Stimulated activated CD4-positive, alpha-beta T cell treated with anti-CD3 and anti-CD28 coated beads, Interleukin-12 subunit alpha, Interleukin-12 subunit beta, amount 100 ng/mL, for 4 hours (primary cell): ENCODE results near the gene TPP2.

Experiments used
- DNase-seq: peaks from one replicate; pipeline ENCODE4 v3.0.0-alpha.2; 2020

TPP2 gene

DNA sequence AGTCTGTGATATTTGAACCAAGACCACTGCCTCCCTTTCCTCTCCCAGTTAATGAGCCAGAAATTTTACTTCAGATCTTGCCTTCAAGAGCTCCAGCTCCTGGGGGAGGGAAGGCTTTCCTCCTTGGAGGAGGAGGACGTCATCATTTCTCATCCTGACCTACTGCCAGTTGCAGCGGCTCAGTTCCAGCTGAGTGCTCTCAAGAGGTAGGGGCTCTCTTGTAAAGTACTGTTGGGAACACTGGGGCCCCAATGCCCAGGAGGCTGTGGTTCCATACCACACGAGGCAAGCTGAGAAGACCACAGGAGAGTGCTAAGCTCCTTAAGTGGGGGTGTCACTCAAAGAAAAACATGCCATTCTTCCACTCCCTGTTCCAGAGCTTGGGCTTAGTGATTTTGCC, 61.9 kb downstream of the TPP2 start:
- no peak for DNase-seq

DNA sequence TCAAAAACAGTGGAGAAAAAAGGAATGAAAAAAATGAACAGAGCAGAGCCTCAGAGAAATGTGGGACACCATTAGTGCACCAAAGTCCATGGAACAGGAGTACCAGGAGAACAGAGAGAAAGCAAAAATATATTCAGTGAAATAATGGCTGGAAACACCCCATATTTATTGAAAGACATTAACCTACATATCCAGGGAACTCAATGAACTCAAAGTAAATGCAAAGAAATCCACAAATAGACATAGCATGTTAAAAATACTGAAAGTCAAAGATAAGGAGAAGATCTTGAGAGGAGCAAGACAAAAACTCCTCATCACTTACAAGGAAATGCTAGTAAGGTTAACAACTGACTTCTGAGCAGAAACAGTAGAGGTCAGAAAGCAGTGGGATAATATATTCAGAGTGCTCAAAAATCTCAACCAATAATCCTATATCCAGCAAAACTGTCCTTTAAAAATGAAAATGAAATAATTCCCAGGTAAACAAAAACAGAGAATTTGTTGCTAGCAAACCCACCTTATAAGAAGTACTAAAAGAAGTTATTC, 62.5 kb downstream of the TPP2 start:
- DNase-seq, result no peak

DNA sequence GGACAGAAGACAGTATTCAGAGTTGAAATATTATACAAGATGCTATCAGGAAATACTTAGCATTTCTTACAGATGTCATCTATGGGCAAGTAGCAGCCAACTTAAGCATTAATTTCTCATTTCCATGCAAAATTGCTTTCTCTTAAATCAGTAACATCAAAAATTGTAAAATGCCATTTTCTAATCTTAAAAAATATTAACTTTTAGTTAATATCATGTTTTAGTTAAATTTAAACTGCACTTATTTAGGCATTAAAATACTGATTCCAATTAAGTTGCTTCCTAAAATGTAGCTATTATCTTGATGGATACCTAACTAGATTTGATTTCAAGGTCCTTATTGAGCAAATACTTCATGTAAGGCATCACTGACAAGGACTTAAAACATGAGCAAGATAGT, 70.2 kb downstream of the TPP2 start:
- DNase-seq, result no peak

DNA sequence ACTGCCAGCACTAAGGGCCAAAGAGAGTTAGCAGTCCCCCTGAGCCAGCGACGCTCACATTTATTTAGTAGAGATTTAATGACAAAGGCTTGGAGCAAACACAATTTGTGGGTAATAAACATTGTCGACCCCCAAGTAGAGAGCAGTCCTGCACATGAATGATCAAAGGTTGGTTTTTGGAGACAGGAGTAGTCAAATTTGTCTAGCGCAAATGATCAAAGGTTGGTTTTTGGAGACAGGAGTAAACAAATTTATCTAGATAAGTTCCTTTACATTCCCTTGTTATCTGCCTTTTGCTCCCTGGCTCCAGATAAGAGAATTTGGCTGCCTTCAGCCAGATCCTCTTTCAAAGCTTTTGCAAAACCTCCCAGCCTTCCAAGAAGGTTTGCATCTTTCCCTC, 71.1 kb downstream of the TPP2 start:
- DNase-seq, result no peak

DNA sequence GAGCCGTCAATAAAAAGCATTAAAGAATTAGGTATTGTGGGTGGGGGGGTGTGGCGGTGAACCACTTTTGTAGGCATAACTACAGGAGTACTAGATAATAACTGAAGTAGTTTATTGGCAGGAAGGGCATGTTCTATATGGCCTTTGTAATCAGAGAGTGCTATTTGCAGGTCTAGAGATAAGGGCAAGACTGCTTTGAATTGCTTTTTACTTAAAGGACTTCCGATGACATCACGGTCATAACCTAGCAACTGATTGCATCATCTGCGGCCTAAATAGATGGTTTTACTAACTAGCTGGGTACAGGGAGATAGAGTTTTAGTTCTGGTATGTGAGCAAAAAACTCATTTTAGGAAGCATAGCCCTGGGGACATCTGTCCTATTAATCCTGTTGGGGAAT, 73.3 kb downstream of the TPP2 start:
- no peak for DNase-seq

DNA sequence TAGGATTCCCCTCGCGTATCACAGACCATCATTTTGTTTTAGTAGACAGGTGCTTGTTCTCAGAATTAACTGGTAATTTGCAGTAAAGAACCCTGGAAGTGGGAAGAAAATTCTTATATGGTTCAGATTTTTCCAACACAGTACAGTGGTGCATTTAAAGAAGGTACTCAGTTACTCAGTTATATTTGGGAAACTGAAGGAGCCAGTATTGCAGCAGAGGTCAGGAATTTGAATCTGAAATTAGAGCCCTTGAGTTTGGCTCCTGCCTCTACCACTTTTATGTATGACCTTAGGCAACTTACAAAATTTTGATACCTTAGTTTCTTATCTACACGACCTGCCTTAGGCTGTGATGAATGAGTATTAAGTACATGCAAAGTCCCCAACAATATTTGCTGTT, 78.3 kb downstream of the TPP2 start:
- no peak for DNase-seq

DNA sequence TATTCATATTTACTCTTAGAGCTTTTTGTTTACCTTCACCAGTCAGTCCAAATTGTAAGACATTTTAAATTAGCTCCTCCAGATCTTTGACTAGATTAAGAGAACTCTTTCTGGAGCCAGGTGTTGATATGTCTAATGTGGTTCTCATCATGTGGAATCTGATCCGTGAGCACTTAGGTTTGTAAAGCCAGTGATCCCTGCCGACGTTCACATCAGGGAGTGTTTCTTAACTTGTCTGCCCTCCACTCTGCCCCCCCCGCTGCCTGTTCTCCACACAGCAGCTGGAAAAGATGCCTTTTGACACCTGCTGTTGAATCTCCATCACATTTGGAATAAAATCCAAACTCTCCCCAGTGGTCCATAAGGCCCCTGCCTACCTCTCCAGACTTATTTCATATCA, 80.3 kb downstream of the TPP2 start:
- no peak for DNase-seq

DNA sequence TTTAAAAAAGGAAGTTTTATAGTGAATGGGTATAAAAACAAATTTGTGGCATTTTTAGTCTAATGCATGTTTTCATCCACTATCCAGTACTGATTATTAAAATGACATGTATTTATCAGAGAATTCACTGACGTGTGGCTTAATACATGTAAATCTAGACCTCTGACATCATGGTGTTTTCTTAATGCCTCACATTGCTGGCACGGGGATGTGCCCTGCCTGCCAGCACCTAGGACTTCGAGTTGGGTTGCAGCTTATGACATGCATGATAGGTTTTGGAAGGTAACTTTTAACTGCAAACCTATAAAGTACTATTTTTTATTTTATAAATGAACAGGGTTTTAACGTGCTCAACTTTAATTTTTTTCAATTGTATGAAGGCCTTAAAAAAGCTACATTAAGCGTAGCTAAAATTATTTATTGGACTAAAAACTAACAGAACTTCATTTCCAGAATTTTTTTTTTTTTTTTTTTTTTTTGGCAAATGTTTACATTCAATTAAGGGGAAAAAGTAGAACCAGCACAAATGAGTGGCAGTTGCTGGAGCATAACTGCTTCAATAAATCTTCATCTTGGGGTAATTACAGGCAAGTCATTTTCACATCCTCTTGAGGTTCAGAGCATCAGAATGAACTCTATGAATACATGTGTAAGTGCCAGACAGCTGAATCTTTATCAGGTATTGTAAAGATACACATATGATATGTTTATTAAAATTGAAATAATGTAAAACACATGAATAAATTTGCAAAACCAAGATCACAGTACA, 81.7 kb downstream of the TPP2 start:
- DNase-seq, result no peak

DNA sequence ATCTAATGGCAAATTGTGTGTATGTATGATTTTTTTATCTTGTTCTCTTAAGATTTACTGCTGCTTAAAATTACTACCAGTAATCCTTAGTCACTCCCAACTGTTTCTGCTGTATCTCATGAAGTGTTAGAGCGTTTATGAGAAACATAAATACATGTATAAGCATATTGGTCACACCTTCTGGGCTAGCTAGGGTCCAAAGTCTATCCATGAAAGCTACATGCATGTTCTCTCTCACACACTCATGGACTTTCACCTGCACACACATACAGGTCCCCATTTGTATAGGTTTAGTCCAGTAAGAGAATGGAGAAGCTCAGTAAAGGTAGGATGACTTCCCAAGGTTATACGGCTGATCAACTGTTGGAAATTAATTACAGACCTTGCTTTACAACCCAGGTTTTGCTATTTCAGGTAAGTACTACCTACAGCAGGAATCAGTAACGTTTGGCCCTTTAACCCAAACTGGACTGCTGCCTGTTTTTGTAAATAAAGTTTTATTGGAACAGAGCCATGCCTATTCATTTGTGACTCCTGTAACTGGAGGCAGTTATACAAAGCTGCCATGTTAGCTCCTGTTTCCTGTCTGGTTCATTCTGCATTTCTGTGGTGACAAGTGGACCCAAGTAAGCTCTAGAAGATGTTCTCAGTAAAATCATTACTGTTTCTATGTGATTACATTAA, 82.8 kb downstream of the TPP2 start:
- no peak for DNase-seq

DNA sequence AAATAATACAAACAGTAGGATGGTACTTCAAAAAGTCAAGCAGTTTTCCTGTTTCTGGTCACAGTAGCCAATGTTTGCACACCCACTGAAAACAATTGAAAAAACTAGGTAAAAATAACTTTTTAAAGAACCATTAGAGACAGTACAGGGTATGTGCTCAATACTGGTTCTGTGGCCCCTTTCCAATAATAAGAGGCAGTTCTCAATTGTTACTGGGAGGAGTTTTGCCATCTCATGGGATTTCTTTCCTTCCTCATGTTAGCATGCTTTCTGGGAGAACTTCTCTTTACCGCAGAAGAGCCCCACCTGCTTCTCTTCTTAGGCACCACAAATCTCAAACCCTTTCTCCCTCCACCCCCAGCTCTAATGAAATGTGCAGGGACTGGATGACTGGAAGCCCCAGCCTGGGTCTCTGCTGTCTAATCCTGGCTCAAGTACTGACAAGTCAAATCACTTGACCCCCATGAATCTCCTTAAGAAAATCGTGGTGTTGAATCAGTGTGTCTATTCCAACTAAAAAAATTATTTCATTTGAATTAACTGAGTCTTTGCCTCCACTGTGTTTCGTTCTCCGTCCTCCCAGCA, 83.4 kb downstream of the TPP2 start:
- DNase-seq, result no peak

DNA sequence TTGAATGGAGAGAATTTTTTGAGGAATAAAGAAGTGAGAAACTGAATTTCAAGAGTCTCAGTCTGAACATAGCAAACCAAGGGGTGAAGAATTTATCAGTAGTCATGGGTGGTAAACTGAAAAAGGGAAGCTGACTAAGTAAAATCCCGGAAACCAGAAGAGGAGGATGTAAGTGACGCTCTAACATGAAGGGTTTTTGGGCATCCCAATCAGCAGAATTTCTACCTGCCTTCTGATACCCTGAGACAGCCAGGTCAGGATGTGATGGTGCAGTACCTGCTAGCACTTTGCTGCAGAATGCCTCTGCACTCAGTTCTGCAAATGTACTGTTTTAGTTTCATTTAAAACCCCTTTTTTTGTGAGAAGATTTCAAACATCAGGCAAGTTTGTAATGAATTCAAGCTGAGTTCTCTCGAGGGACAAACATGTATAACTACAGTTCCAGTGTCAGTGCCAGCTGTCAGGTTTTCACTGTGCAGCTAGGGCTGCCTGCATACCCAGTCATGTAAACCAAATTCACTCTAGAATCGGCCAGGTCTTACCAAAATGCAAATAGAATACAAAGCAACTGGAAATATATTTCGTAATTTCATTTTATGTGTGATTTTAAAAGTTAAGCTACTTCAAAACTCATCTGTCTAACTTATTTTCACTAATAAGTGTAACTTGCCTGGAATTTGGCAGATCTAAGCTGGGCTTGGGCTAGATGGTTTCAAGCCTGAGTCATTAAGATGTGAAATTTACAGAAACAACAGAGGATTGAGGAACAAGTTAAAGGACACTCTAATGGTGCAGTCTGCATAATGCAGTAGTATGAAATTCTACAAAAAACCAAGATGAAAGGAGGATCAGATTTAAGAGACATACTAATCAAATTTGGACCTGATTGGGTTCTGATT, 84.3 kb downstream of the TPP2 start:
- no peak for DNase-seq

DNA sequence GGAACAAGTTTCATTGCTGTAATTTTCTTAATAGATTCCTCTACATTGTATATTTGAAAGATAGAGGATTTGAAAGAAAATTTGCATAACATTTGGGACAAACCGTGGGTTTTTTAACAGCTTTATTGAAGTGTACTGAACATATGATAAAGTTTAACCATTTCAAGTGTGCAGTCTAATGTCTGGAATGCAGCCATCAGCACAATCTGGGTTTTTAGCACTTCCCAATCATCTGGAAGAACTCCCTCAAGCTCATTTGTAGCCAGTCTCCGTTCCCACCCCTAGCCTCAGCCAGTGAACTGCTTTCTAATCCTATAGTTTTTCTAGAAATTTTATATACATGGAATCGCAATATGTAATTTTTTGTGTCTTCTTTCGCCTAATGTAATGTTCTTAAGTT, 85.4 kb downstream of the TPP2 start:
- DNase-seq, result no peak

DNA sequence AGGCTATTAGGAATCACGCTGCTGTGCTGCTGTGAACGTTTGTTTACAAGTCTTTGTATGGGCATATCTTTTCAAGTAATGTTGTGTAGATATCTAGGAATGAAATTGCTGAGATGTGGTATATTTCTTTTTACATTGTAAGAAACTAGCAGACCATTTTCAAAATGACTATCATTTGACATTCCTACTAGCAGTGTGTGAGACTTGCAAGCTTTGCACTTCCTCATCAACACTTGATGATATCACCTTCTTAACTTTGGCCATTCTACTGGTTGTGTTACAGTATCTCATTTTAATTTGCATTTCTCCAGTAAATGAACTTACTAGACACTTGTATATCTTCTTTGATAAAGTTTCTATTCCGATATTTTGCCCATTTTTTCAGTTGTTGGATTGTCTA, 85.9 kb downstream of the TPP2 start:
- DNase-seq, result no peak

DNA sequence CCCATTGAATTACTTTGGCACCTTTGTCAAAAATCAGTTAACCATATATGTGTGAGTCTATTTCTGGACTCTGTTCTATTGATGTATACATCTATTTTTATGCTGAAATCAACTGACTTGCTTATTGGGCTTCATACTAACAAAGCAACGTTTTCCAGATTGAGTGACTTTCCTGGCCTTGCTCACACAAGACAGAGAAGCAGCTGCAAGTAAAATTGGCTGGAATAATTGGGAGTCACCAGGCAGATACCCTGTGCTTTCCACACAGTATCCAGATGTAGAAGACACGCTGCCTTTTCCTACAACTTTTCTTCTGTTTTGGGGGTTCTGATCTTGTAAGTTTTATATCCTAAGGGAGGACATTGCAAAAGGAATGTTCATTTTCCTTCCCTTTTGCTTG, 86.9 kb downstream of the TPP2 start:
- DNase-seq, result no peak

DNA sequence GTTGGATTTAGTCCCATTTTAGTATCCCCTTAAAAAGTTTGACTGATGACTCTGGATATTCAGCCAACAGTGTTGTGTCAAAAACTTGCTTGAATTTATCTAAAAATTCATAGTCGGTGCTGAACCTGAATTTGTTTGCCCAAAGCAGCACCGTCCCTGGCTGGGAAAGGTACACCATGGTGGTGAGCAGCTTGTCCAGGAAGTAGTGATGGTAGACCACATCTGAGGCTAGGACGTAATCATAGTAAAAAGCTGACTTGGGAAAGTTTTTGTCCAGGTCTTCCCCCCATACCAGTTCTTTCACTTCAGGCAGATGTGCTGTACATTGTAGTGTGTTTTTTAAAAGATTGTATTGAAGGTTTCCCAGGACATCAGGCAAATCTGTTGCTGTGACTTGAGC, 89.2 kb downstream of the TPP2 start:
- DNase-seq, result no peak

DNA sequence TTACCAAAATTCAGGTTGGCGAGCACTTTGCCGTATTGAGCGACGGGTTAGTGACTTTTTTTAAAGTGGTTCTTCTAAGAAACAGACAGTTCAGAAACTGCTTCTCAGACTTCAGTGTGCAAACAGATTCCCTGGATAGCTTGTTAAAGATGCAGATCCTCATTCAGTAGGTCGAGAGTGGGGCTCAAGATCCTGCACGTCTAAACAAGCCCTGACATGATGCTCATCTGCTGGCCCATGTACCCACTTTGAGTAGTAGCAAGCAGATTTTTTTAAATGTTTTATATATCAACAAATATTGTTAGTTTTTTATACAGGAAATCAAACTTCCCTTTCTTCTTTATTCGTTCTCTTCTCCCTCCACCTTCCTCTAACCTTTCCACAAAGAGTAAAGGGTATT, 90.7 kb downstream of the TPP2 start:
- DNase-seq, result no peak

DNA sequence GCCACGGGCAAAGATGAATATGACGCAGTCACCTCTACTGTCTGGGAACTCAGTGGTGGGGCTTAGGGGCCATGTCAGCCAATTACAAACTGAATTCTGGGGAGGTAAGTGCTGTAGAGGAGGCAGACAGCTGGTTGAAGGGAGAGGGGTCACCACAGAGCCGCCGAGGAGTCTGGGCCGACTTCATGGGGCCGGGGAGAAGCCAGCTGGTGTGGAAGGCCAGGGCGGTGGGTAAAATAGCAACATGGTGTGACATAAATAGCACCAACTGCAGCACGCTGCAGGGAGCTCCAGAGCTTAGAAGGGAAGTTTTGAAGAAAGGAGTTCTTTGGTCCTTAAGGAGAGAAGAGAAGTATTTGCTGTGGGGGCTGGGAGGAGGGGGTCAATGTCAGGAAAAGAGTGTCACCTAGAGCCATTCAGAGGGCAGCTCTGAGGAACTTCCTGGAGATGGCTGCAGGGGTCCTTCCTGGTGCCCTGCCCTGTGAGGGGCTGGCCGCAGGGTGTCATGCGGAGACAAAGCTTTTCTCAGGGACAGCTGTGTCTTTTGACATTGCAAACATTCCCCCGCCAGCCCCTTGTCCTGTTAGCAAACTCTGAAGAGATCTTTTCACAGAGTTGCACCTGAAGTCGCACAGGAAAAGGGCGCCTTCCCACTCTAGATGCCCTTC, 91.7 kb downstream of the TPP2 start:
- no peak for DNase-seq

DNA sequence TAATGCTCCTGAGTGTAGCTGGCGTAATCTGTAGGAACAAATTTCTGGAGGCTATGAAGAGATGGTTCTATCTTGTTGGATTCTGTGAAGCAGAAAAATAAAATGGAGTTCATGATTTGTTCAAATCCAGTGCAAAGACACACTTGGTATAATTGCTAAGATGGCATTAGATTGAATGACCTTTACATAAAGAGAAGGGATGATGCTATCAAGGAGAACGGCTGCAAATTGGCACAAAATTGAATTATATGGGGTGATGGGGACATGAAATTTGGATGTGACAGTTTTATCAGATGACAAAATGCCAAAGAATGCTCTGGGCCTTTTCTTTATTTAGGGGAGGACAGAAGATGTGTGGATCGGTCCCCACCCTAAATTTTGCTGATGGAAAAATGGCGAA, 94.1 kb downstream of the TPP2 start:
- DNase-seq, result no peak

DNA sequence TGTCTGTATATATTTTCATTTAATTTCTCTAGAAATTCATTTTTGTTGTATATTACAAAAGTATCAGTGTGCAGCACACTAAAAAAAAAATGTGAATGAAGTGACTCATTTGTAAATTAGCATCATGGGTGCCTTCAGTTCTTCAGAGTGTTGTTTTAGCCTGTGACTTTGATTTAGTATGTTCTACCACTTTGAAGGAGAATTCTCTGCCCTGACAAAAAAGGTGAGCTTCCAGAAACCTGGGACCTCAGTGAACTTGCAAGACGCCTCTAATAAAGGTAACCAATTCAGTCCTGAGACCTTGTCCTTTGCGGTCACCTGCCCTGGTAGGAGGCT, 95.7 kb downstream of the TPP2 start:
- no peak for DNase-seq

DNA sequence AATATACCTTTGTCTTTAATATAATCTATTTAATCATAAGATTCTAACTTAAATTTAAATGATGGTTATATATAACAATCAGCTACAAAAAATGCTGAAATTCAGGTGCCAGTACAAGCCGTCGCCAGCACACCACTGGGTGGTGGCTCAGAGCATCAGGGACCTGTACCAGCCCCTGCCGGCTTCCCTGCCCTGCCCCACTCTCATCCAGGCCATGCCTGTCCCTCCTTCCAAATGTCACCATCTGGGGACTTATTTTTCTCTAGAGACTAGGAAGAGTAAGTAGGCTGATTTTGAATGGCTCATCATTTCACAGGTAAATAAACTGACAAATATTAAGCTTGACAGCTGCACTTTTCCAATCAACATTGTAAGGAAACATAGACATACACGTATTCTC, 96.5 kb downstream of the TPP2 start:
- no peak for DNase-seq

DNA sequence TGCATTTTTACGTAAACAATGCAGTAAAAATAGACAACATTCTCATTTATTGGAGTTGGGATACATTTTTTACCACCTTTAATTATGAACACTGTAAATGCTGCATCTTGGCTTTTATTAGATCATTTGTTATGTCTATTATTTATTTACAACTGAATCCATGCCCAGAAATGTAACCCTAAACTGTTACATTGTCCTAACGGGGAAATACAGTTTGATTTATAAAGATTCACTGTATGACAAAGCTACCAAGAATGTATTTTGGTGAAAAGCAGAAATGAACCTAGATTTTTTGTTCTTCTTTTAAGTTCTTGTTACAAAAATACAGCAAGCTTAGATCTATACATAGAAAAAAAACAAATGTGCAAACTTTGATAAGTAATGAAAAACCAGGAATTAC, 97.0 kb downstream of the TPP2 start:
- no peak for DNase-seq

DNA sequence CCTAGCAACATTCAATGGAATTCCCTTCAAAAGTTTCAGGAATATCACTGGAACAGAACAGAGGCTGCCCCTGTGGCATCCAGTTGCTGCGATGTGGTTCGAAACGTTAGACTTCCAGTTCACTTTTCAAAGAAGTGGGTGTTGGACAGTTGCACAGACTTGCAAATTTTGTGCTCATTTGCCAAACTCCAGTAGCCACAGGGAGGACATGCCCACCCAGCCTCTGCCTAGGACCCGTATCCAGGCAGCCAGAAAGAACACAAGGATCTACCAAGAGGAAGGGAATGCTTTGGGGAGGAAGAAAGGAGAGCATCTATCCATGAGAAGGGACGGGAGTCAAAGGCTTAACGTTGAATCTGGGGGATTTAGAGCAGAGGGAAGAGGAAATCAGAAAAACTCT, 98.2 kb downstream of the TPP2 start, which contains the start of gene METTL21C:
Gene METTL21C (minus strand): TSS at position 108 of the 400 bp plus-strand sequence. CDS start 546 bp downstream, outside the sequence.
- DNase-seq, result no peak

DNA sequence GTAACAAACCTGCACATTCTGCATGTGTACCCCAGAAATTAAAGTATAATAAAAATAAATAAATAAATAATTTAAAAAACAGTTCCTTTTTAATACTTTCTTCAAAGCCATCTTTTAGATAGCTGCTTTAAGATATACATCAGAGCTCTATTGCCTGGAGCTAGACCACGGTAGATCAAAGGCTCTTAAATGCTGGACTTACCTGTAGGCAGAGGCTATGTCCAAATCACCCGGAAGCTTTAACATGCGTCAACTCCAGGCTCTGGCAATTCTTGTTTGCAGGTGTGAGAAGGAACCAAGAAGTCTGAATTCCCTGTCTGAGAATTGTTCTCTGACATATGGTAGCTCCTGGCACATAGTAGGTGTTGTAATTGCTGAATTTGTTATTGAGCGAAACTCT, 99.7 kb downstream of the TPP2 start:
- no peak for DNase-seq
